Mucosa of stomach (tissue), 1 donor: ENCODE data around the gene MARVELD2.

Experiments
- H3K27me3 ChIP-seq: one replicate; pipeline ENCODE4 v1.7.0; 2013; ENCODE audit warnings: mild to moderate bottlenecking, low read length; ENCODE audit not compliant: control insufficient read depth, insufficient read depth
- H3K36me3 ChIP-seq: one replicate; pipeline ENCODE4 v1.7.0; 2013; ENCODE audit warnings: low read length; ENCODE audit not compliant: control insufficient read depth, insufficient read depth
- H3K4me1 ChIP-seq: one replicate; pipeline ENCODE4 v1.7.0; 2013; ENCODE audit warnings: mild to moderate bottlenecking, low read length; ENCODE audit not compliant: control insufficient read depth, insufficient read depth
- H3K4me3 ChIP-seq: one replicate; pipeline ENCODE4 v1.7.0; 2013; ENCODE audit warnings: low read length
- H3K9ac ChIP-seq: one replicate; pipeline ENCODE4 v1.7.0; 2013; ENCODE audit warnings: mild to moderate bottlenecking, low read length, moderate library complexity
- H3K9me3 ChIP-seq: one replicate; pipeline ENCODE4 v1.7.0; 2013; ENCODE audit warnings: mild to moderate bottlenecking, low read length, moderate library complexity; ENCODE audit not compliant: control insufficient read depth
- donor health status: Pancreatic carcinoma.

MARVELD2 gene

GRCh38 chr5:69489246-69489645 is 74.3 kb downstream of the MARVELD2 start:
- Histone ChIP-seq H3K27me3 (peaks cover 13% of the 10 kb centered on the region), H3K4me1 (peaks cover 24% of the 10 kb centered on the region), H3K9ac (peak overlapping the region; percentile 51), H3K36me3 (no peaks in the 10 kb centered on the region), H3K4me3 (peak overlapping the region; percentile 10), H3K9me3 (no peaks in the 10 kb centered on the region)

- H3K36me3 ChIP-seq, result no peaks in the 10 kb centered on the region
- no peaks in the 10 kb centered on the region for H3K9me3 ChIP-seq
- peaks cover 31% of the 10 kb centered on the region for H3K4me1 ChIP-seq
- H3K9ac ChIP-seq, result peak overlapping the region; percentile 99
- peak overlapping the region; percentile 97 for H3K4me3 ChIP-seq
- H3K27me3 ChIP-seq, result peaks cover 13% of the 10 kb centered on the region
These were observed 76.1 kb downstream of the MARVELD2 start for GRCh38 chr5:69491027-69491426.

GRCh38 chr5:69491838-69492390 is 77.0 kb downstream of the MARVELD2 start:
- peaks cover 13% of the 10 kb centered on the region for H3K27me3 ChIP-seq
- H3K4me1 ChIP-seq, result peaks cover 31% of the 10 kb centered on the region
- H3K36me3 ChIP-seq, result no peaks in the 10 kb centered on the region
- peak overlapping the region; percentile 99 for H3K9ac ChIP-seq
- H3K4me3 ChIP-seq, result peak overlapping the region; percentile 97
- H3K9me3 ChIP-seq, result no peaks in the 10 kb centered on the region

GRCh38 chr5:69492391-69492922 is 77.5 kb downstream of the MARVELD2 start, which contains the start of gene OCLN:
TSS of gene OCLN (plus strand) at chr5:69492790. CDS start at chr5:69504245, 11,455 bp downstream.
- peaks cover 13% of the 10 kb centered on the region for H3K27me3 ChIP-seq
- H3K4me1 ChIP-seq, result peaks cover 31% of the 10 kb centered on the region
- peak within 1 kb of the TSS; percentile 99 for H3K9ac ChIP-seq
- peak within 1 kb of the TSS; percentile 97 for H3K4me3 ChIP-seq
- H3K9me3 ChIP-seq, result no peaks in the 10 kb centered on the region
- no peaks in the 10 kb centered on the region for H3K36me3 ChIP-seq

- peak overlapping the region; percentile 99 for H3K9ac ChIP-seq
- peak overlapping the region; percentile 97 for H3K4me3 ChIP-seq
- H3K36me3 ChIP-seq, result no peaks in the 10 kb centered on the region
- no peaks in the 10 kb centered on the region for H3K9me3 ChIP-seq
- peaks cover 31% of the 10 kb centered on the region for H3K4me1 ChIP-seq
- peaks cover 13% of the 10 kb centered on the region for H3K27me3 ChIP-seq
These were observed 78.0 kb downstream of the MARVELD2 start for GRCh38 chr5:69492923-69493395.

- H3K27me3 ChIP-seq, result peaks cover 13% of the 10 kb centered on the region
- H3K4me3 ChIP-seq, result peak overlapping the region; percentile 97
- peak overlapping the region; percentile 99 for H3K9ac ChIP-seq
- no peaks in the 10 kb centered on the region for H3K9me3 ChIP-seq
- H3K36me3 ChIP-seq, result no peaks in the 10 kb centered on the region
- peaks cover 29% of the 10 kb centered on the region for H3K4me1 ChIP-seq
These were observed 78.6 kb downstream of the MARVELD2 start for GRCh38 chr5:69493396-69494133.
